Spleen (tissue), 11 donors: ENCODE results near the gene WNK2. TPM values are rescaled to one million over a fixed set of nuclear protein-coding genes. Genes with fewer than 3 reads are reported as not detected.

ENCODE experiments used
- DNase-seq: peaks from one replicate; pipeline ENCODE4 v3.0.0-alpha.2; 2020
- H3K27ac ChIP-seq, 8 donors: fragments of 200-600 bp; sonication (generic) in 7 of 8; 1 replicate in 4 of 8; 2 replicates in 4 of 8; pipeline versions ENCODE4 v1.5.0 to v1.8.0; 2016 to 2021; ENCODE audit warnings: inconsistent platforms in 4 of 8, mild to moderate bottlenecking in 4 of 8, moderate library complexity in 1 of 8
- H3K27me3 ChIP-seq, 7 donors: fragments of 200-600 bp; sonication (generic) in 6 of 7; replicated peaks in 1 of 7; 1 replicate in 4 of 7; 2 replicates in 3 of 7; pipeline versions ENCODE4 v1.5.0 to v1.8.0; 2016 to 2021; ENCODE audit warnings: inconsistent platforms in 3 of 7, mild to moderate bottlenecking in 1 of 7
- H3K36me3 ChIP-seq, 6 donors: fragments of 200-600 bp; sonication (generic) in 5 of 6; 1 replicate in 4 of 6; 2 replicates in 2 of 6; pipeline versions ENCODE4 v1.5.0 to v1.8.0; 2016 to 2021; ENCODE audit warnings: inconsistent platforms in 2 of 6
- H3K4me1 ChIP-seq, 6 donors: fragments of 200-600 bp; sonication (generic) in 5 of 6; 1 replicate in 3 of 6; 2 replicates in 3 of 6; pipeline versions ENCODE4 v1.5.0 to v1.8.0; 2016 to 2021; ENCODE audit warnings: inconsistent platforms in 3 of 6
- H3K4me3 ChIP-seq, 8 donors: fragments of 200-600 bp; sonication (generic) in 7 of 8; 1 replicate in 4 of 8; 2 replicates in 4 of 8; pipeline versions ENCODE4 v1.5.0 to v1.8.0; 2016 to 2021; ENCODE audit warnings: inconsistent platforms in 4 of 8, mild to moderate bottlenecking in 4 of 8, moderate library complexity in 2 of 8
- H3K9me3 ChIP-seq, 8 donors: fragments of 200-600 bp; sonication (generic) in 7 of 8; 1 replicate in 4 of 8; 2 replicates in 4 of 8; pipeline versions ENCODE4 v1.5.0 to v1.8.0; 2016 to 2021; ENCODE audit warnings: inconsistent platforms in 4 of 8
- CTCF ChIP-seq, 11 experiments: fragments of 200-600 bp in 7 of 11; fragments of 450-650 bp in 4 of 11; sonication (generic) in 4 of 11; IDR thresholded peaks in 8 of 11; conservative IDR thresholded peaks in 3 of 11; 1 replicate in 7 of 11; 2 replicates in 4 of 11; pipeline versions ENCODE4 v1.4.0 to v1.8.0; 2016 to 2021; ENCODE audit warnings: antibody characterized with exemption in 11 of 11, inconsistent platforms in 4 of 11, mild to moderate bottlenecking in 1 of 11
- POLR2A ChIP-seq, 3 donors: fragments of 450-650 bp; IDR thresholded peaks; one replicate each; pipeline ENCODE4 v1.5.1; 2017; ENCODE audit warnings: antibody characterized with exemption in 3 of 3, mild to moderate bottlenecking in 1 of 3
- POLR2AphosphoS5 ChIP-seq, 3 donors: sonication (generic); formaldehyde crosslinking; IDR thresholded peaks; one replicate each; pipeline ENCODE4 v1.5.1; 2017; ENCODE audit warnings: antibody characterized with exemption in 3 of 3
- WGBS, 5 donors: extraction: QIAGEN DNeasy Blood & Tissue Kit in 3 of 5; methylation state at CpG; one replicate each; pipeline versions ENCODE4 v1.1.5 to v1.1.7; 2013 to 2018; 5-methylcytosine and 5-hydroxymethylcytosine counted together
- intact Hi-C: fragments of 100-400 bp; cut with DNase I; formaldehyde crosslinking; loops from one replicate; pipeline ENCODE4 v1.15.0; 2023; ENCODE audit warnings: low total_unique reads
- polyA plus RNA-seq, 3 donors: library from polyadenylated mRNA; stranded (reverse); fragments of 200-250 nt; gene quantifications; one replicate each; pipeline ENCODE4 v1.2.1, GENCODE V29; 2013
- total RNA-seq, 7 donors: library from RNA; depleted of rRNA in 3 of 7; stranded (reverse); fragments of >200 nt in 3 of 7; fragmentation: NEBNext Ultra II Directional in 4 of 7; extraction: Animal tissue kit (Norgen Biotek cat#: 25700) in 4 of 7; gene quantifications; one replicate each; pipeline versions ENCODE4 v1.1.0 to v1.2.1, GENCODE V29; 2016 to 2021
- donor health status: healthy with polysubstance abuse.
- donor health status: DM: no; HTN: no; CAD: no; lungs with moderate emphysema.
- donor health status: DM: no; HTN: no; CAD: no.
- donor health status: Bipolar disorder and iron deficiency.
- donor health status: healthy.
- donor health status: DM: no; HTN: no; CAD: no.
- donor health status: DM: yes; HTN: yes; CAD: no.

The WNK2 gene
- total and polyA plus RNA-seq, 10 donors, result 1.8 to 20.0 (median 7.3) TPM

GRCh38 chr9:93226819-93227218, 42.9 kb downstream of the WNK2 start:
- H3K9me3 ChIP-seq, result no peaks in the 10 kb centered on the region
- intact Hi-C loops, result no loop called here
- no peaks in the 10 kb centered on the region for H3K36me3 ChIP-seq
- no peak for DNase-seq
- TF ChIP-seq POLR2AphosphoS5 (IDR thresholded peaks at IDR 0.05), result no peak
- no peak for TF ChIP-seq CTCF (IDR thresholded peaks at IDR 0.05 in 8 of 11, conservative IDR thresholded peaks at IDR 0.05 in 3 of 11)
- TF ChIP-seq POLR2A (IDR thresholded peaks at IDR 0.05), result no peak
- H3K4me3 ChIP-seq, result no peak overlapping the region
- peaks cover 0 to 30% (median 0%) of the 10 kb centered on the region in 7 donors for H3K27me3 ChIP-seq
- peaks cover 0 to 25% (median 6%) of the 10 kb centered on the region in 6 donors for H3K4me1 ChIP-seq
- H3K27ac ChIP-seq, result no peak overlapping the region
- WGBS, 5 donors, result 95 to 98% (median 98%) methylated on average over 4 to 5 of the region's 5 CpGs

- H3K27me3 ChIP-seq, result peaks cover 0 to 41% (median 0%) of the 10 kb centered on the region in 7 donors
- DNase-seq, result no peak
- intact Hi-C loops, result no loop called here
- peaks cover 0 to 21% (median 5%) of the 10 kb centered on the region in 6 donors for H3K4me1 ChIP-seq
- H3K9me3 ChIP-seq, result no peaks in the 10 kb centered on the region
- TF ChIP-seq CTCF (IDR thresholded peaks at IDR 0.05 in 8 of 11, conservative IDR thresholded peaks at IDR 0.05 in 3 of 11) (no peak), POLR2AphosphoS5 (IDR thresholded peaks at IDR 0.05) (no peak), POLR2A (IDR thresholded peaks at IDR 0.05) (no peak)
- H3K4me3 ChIP-seq, result no peak overlapping the region
- 88 to 96% (median 95%) methylated on average over 7 of the region's 7 CpGs for WGBS, 5 donors
- H3K36me3 ChIP-seq, result no peaks in the 10 kb centered on the region
- H3K27ac ChIP-seq, result no peak overlapping the region
Measured at GRCh38 chr9:93228030-93228429, 44.1 kb downstream of the WNK2 start.

GRCh38 chr9:93228453-93228852, 44.5 kb downstream of the WNK2 start:
- intact Hi-C loops, result no loop called here
- Histone ChIP-seq H3K9me3 (no peaks in the 10 kb centered on the region), H3K36me3 (no peaks in the 10 kb centered on the region), H3K27me3 (peaks cover 0 to 41% (median 0%) of the 10 kb centered on the region in 7 donors), H3K4me3 (no peak overlapping the region), H3K27ac (no peak overlapping the region), H3K4me1 (peaks cover 0 to 17% (median 3%) of the 10 kb centered on the region in 6 donors)
- TF ChIP-seq POLR2A (IDR thresholded peaks at IDR 0.05) (no peak), POLR2AphosphoS5 (IDR thresholded peaks at IDR 0.05) (no peak), CTCF (IDR thresholded peaks at IDR 0.05 in 8 of 11, conservative IDR thresholded peaks at IDR 0.05 in 3 of 11) (no peak)
- WGBS, 5 donors, result 84 to 89% (median 86%) methylated on average over 8 of the region's 8 CpGs
- no peak for DNase-seq

- no peak for TF ChIP-seq POLR2A (IDR thresholded peaks at IDR 0.05)
- TF ChIP-seq POLR2AphosphoS5 (IDR thresholded peaks at IDR 0.05), result no peak
- TF ChIP-seq CTCF (IDR thresholded peaks at IDR 0.05 in 8 of 11, conservative IDR thresholded peaks at IDR 0.05 in 3 of 11), result no peak
- Histone ChIP-seq H3K9me3 (no peaks in the 10 kb centered on the region), H3K4me1 (peaks cover 0 to 15% (median 0%) of the 10 kb centered on the region in 6 donors), H3K27me3 (peaks cover 0 to 46% (median 0%) of the 10 kb centered on the region in 7 donors), H3K4me3 (no peak overlapping the region), H3K36me3 (no peaks in the 10 kb centered on the region), H3K27ac (no peak overlapping the region)
- no peak for DNase-seq
- WGBS, 5 donors, result 88 to 94% (median 91%) methylated on average over 12 to 14 of the region's 14 CpGs
- intact Hi-C loops, result no loop called here
Measured at GRCh38 chr9:93229636-93230035, 45.7 kb downstream of the WNK2 start.
